Liver (tissue), 9 donors: ENCODE measurements around the gene CYP2W1. TPM values are rescaled to one million over a fixed set of nuclear protein-coding genes. Genes with fewer than 3 reads are reported as not detected.

ENCODE experiments used
- DNase-seq: peaks from one replicate; pipeline ENCODE4 v3.0.0-alpha.2; 2017; ENCODE audit warnings: low spot score
- H3K27ac ChIP-seq, 2 donors: one replicate each; pipeline ENCODE4 v1.7.0; 2013; ENCODE audit warnings: inconsistent platforms in 2 of 2, low read length in 2 of 2, control low read depth in 1 of 2, low read depth in 1 of 2, mild to moderate bottlenecking in 1 of 2
- H3K27me3 ChIP-seq, 4 donors: one replicate each; pipeline versions ENCODE4 v1.6.1 to v1.7.0; 2013; ENCODE audit warnings: low read length in 3 of 4, inconsistent platforms in 1 of 4, mild to moderate bottlenecking in 1 of 4, moderate library complexity in 1 of 4; ENCODE audit not compliant: control insufficient read depth in 4 of 4, insufficient read depth in 4 of 4
- H3K36me3 ChIP-seq, 4 donors: one replicate each; pipeline versions ENCODE4 v1.6.1 to v1.7.0; 2013; ENCODE audit warnings: low read length in 3 of 4, mild to moderate bottlenecking in 3 of 4, low read depth in 1 of 4, moderate library complexity in 1 of 4; ENCODE audit not compliant: control insufficient read depth in 4 of 4, insufficient read depth in 3 of 4
- H3K4me1 ChIP-seq, 4 donors: one replicate each; pipeline versions ENCODE4 v1.6.1 to v1.7.0; 2013; ENCODE audit warnings: low read length in 3 of 4, mild to moderate bottlenecking in 3 of 4, moderate library complexity in 1 of 4; ENCODE audit not compliant: control insufficient read depth in 4 of 4, insufficient read depth in 4 of 4
- H3K4me3 ChIP-seq, 3 donors: one replicate each; pipeline versions ENCODE4 v1.6.1 to v1.7.0; 2013; ENCODE audit warnings: low read length in 3 of 3, control low read depth in 1 of 3, low read depth in 1 of 3, mild to moderate bottlenecking in 1 of 3
- H3K9ac ChIP-seq, 2 donors: one replicate each; pipeline ENCODE4 v1.7.0; 2013; ENCODE audit warnings: low read length in 2 of 2, mild to moderate bottlenecking in 2 of 2, moderate library complexity in 2 of 2, control low read depth in 1 of 2, low read depth in 1 of 2
- H3K9me3 ChIP-seq, 4 donors: one replicate each; pipeline versions ENCODE4 v1.6.1 to v1.7.0; 2013; ENCODE audit warnings: low read length in 3 of 4; ENCODE audit not compliant: control insufficient read depth in 4 of 4
- EGR1 ChIP-seq, 2 donors: IDR thresholded peaks; 2 replicates each; pipeline ENCODE4 v1.6.1; 2016 to 2018; ENCODE audit warnings: antibody characterized with exemption in 2 of 2, low read depth in 2 of 2
- FOXA1 ChIP-seq: IDR thresholded peaks from 2 replicates; pipeline ENCODE4 v1.6.1; 2016; ENCODE audit warnings: antibody characterized with exemption
- FOXA2 ChIP-seq: IDR thresholded peaks from 2 replicates; pipeline ENCODE4 v1.6.1; 2016; ENCODE audit warnings: antibody characterized with exemption
- GABPA ChIP-seq, 2 donors: IDR thresholded peaks in 1 of 2; conservative IDR thresholded peaks in 1 of 2; 2 replicates each; pipeline ENCODE4 v1.6.1; 2016; ENCODE audit warnings: antibody characterized with exemption in 2 of 2, mild to moderate bottlenecking in 1 of 2, moderate library complexity in 1 of 2
- HNF4A ChIP-seq, 2 donors: conservative IDR thresholded peaks; 2 replicates each; pipeline ENCODE4 v1.6.1; 2016; ENCODE audit warnings: antibody characterized with exemption in 2 of 2, mild to moderate bottlenecking in 2 of 2
- JUND ChIP-seq, 2 donors: IDR thresholded peaks; 2 replicates each; pipeline ENCODE4 v1.6.1; 2016; ENCODE audit warnings: antibody characterized with exemption in 2 of 2
- NR2F2 ChIP-seq: IDR thresholded peaks from 2 replicates; pipeline ENCODE4 v1.6.1; 2016; ENCODE audit warnings: antibody characterized with exemption
- RAD21 ChIP-seq, 2 donors: IDR thresholded peaks; 2 replicates each; pipeline ENCODE4 v1.6.1; 2016; ENCODE audit warnings: antibody characterized with exemption in 2 of 2, mild to moderate bottlenecking in 2 of 2
- SP1 ChIP-seq: IDR thresholded peaks from 2 replicates; pipeline ENCODE4 v1.6.1; 2018; ENCODE audit warnings: antibody characterized with exemption, mild to moderate bottlenecking
- TAF1 ChIP-seq: conservative IDR thresholded peaks from 2 replicates; pipeline ENCODE4 v1.6.1; 2016; ENCODE audit warnings: antibody characterized with exemption, mild to moderate bottlenecking
- WGBS: extraction: QIAGEN DNeasy Blood & Tissue Kit; methylation state at CpG from one replicate; pipeline ENCODE4 v1.1.7; 2013; 5-methylcytosine and 5-hydroxymethylcytosine counted together
- polyA plus RNA-seq, 2 donors: library from polyadenylated mRNA; stranded (reverse) in 1 of 2; unstranded in 1 of 2; fragments of 200-250 nt in 1 of 2; fragments of >200 nt in 1 of 2; fragmentation: Nextera tagmentation in 1 of 2; extraction: Ambion mirVana in 1 of 2; gene quantifications; one replicate each; pipeline versions ENCODE4 v1.2.1 to v1.2.3, GENCODE V29; 2013 to 2015
- total RNA-seq, 2 donors: library from RNA; depleted of rRNA; stranded (reverse); fragments of >200 nt; gene quantifications; one replicate each; pipeline ENCODE4 v1.2.3, GENCODE V29; 2014
- TF ChIP-seq, protein P1 (sequence below): fragments of 150-350 bp; IDR thresholded peaks from 2 replicates; pipeline ENCODE4 v1.5.1; 2017; ENCODE audit warnings: improper control_type of control experiment, low read depth, low read length; ENCODE audit not compliant: missing input control
- TF ChIP-seq, protein P2 (sequence below): IDR thresholded peaks from 2 replicates; pipeline ENCODE4 v1.6.1; 2016; ENCODE audit warnings: antibody characterized with exemption, mild to moderate bottlenecking
- TF ChIP-seq, protein P3 (sequence below): IDR thresholded peaks from 2 replicates; pipeline ENCODE4 v1.6.1; 2016; ENCODE audit warnings: antibody characterized with exemption
- donor health status: healthy.
- donor health status: healthy.
- donor health status: healthy.
- donor health status: healthy.
- donor health status: healthy.

CYP2W1 gene
- total and polyA plus RNA-seq, 4 donors: 0.28 TPM; not detected in 3

DNA sequence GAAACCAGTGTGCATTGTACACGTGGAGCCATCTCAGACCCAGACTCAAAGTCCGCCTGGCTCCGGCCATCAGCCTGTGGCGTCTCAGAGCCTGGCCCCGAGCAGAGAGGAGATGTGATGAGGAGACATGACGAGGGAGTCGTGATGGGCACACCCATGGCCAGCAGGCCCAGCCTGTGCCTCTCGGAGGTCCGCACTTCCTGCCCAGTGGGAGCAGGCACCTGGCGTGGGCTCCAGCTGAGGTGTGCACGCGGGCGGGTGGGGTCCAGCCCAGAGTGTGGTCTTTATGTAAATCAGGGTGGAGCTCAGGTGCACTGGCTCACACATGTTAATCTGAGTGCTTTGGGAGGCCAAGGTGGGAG, 35.3 kb downstream of the CYP2W1 start:
- Histone ChIP-seq H3K27ac (no peak overlapping the region), H3K27me3 (no peaks in the 10 kb centered on the region), H3K4me1 (no peaks in the 10 kb centered on the region), H3K4me3 (no peak overlapping the region), H3K9me3 (no peaks in the 10 kb centered on the region), H3K9ac (no peak overlapping the region), H3K36me3 (peaks cover 0 to 5% (median 0%) of the 10 kb centered on the region in 4 donors)
- 88% methylated on average over 13 of the region's 13 CpGs for WGBS
- TF ChIP-seq, protein P1, sequence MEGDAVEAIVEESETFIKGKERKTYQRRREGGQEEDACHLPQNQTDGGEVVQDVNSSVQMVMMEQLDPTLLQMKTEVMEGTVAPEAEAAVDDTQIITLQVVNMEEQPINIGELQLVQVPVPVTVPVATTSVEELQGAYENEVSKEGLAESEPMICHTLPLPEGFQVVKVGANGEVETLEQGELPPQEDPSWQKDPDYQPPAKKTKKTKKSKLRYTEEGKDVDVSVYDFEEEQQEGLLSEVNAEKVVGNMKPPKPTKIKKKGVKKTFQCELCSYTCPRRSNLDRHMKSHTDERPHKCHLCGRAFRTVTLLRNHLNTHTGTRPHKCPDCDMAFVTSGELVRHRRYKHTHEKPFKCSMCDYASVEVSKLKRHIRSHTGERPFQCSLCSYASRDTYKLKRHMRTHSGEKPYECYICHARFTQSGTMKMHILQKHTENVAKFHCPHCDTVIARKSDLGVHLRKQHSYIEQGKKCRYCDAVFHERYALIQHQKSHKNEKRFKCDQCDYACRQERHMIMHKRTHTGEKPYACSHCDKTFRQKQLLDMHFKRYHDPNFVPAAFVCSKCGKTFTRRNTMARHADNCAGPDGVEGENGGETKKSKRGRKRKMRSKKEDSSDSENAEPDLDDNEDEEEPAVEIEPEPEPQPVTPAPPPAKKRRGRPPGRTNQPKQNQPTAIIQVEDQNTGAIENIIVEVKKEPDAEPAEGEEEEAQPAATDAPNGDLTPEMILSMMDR: no peak
- TF ChIP-seq, protein P2, sequence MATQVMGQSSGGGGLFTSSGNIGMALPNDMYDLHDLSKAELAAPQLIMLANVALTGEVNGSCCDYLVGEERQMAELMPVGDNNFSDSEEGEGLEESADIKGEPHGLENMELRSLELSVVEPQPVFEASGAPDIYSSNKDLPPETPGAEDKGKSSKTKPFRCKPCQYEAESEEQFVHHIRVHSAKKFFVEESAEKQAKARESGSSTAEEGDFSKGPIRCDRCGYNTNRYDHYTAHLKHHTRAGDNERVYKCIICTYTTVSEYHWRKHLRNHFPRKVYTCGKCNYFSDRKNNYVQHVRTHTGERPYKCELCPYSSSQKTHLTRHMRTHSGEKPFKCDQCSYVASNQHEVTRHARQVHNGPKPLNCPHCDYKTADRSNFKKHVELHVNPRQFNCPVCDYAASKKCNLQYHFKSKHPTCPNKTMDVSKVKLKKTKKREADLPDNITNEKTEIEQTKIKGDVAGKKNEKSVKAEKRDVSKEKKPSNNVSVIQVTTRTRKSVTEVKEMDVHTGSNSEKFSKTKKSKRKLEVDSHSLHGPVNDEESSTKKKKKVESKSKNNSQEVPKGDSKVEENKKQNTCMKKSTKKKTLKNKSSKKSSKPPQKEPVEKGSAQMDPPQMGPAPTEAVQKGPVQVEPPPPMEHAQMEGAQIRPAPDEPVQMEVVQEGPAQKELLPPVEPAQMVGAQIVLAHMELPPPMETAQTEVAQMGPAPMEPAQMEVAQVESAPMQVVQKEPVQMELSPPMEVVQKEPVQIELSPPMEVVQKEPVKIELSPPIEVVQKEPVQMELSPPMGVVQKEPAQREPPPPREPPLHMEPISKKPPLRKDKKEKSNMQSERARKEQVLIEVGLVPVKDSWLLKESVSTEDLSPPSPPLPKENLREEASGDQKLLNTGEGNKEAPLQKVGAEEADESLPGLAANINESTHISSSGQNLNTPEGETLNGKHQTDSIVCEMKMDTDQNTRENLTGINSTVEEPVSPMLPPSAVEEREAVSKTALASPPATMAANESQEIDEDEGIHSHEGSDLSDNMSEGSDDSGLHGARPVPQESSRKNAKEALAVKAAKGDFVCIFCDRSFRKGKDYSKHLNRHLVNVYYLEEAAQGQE: no peak
- no peak for TF ChIP-seq FOXA2
- TF ChIP-seq HNF4A (conservative IDR thresholded peaks at IDR 0.05): peak in 1 of 2 donors; percentile 47
- no peak for DNase-seq

DNA sequence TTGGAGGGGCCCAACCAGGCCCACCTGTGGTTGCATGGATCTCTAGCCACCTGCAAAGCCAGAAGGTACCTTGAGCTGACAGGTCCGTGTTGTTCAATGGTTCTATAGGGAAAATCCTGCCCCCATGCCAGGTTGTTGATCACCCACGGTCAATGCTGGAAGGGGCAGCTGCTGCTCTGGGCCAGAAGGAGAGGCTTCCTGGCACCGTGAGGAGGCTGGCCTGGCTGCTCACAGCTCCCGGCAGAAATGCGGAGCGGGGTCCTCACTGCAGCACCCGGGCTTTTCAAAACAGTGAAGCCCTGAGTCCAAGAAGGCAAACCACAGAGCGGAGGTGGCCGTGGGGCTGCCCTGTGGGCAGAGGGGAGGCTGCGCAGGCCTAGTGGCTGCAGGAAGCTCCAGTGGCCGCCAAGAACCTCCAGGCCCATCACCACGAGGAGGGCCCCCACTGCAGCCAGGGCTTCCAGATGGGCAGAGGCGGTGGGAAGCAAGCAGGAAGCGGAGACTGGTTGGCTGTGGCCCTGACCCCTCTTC, 36.3 kb downstream of the CYP2W1 start:
- TF ChIP-seq, protein P3, sequence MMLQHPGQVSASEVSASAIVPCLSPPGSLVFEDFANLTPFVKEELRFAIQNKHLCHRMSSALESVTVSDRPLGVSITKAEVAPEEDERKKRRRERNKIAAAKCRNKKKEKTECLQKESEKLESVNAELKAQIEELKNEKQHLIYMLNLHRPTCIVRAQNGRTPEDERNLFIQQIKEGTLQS: no peak
- no peak for TF ChIP-seq EGR1 (IDR thresholded peaks at IDR 0.05; ENCODE audit: low read depth in 2 of 2)
- TF ChIP-seq NR2F2: no peak
- no peak for TF ChIP-seq FOXA2
- TF ChIP-seq TAF1: no peak
- no peak for TF ChIP-seq SP1
- WGBS: 92% methylated on average over 14 of the region's 14 CpGs
- Histone ChIP-seq H3K4me1 (no peaks in the 10 kb centered on the region), H3K4me3 (no peak overlapping the region), H3K27ac (no peak overlapping the region), H3K36me3 (peaks cover 0 to 5% (median 0%) of the 10 kb centered on the region in 4 donors), H3K9me3 (no peaks in the 10 kb centered on the region), H3K27me3 (no peaks in the 10 kb centered on the region), H3K9ac (no peak overlapping the region)
- no peak for DNase-seq

DNA sequence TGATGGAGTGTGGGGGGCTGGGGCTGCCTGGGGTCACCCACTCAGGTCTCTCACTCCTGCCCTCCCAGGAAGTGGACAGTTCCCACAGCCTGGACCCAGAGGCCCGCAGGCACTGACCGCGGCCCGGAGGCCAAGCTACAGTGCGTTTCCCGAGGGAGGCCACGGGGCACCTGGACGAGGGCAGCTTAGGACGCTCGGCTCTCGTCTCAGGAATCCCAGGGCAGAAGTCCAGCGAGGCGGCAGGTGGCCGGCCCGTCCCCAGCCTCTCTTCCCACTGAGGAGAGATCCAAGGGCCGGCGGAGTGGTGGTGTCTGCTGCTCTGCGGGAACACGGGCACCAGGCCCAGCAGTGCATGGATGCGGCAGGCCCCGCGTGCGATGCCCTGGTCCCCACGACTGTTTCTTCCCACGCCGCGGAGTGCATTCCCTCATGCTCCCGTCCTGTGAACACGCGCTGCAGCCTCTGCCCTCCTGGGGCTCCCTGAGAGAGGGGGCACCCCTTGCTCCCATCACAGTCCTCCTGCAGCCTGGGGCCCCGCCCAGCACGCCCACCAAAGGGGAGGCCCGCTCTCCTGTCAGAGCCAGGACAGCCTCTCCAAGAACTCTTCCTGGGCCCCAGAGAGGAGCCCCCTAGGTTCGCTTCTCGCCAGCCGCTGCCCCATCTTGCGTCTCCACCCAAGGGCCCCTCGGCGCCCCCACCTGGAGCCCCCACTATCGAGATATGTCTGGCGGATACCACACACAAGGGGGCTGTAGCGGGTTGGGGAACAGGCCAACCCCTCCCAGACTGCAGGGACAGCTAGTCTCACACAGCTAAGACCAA, 37.0 kb downstream of the CYP2W1 start:
- Histone ChIP-seq H3K27ac (no peak overlapping the region), H3K36me3 (peaks cover 0 to 5% (median 0%) of the 10 kb centered on the region in 4 donors), H3K27me3 (no peaks in the 10 kb centered on the region), H3K9me3 (no peaks in the 10 kb centered on the region), H3K9ac (no peak overlapping the region), H3K4me1 (no peaks in the 10 kb centered on the region), H3K4me3 (no peak overlapping the region)
- no peak for TF ChIP-seq GABPA (IDR thresholded peaks at IDR 0.05 in 1 of 2, conservative IDR thresholded peaks at IDR 0.05 in 1 of 2)
- TF ChIP-seq RAD21 (IDR thresholded peaks at IDR 0.05): no peak
- no peak for TF ChIP-seq JUND (IDR thresholded peaks at IDR 0.05)
- no peak for TF ChIP-seq FOXA1
- TF ChIP-seq HNF4A (conservative IDR thresholded peaks at IDR 0.05): no peak
- TF ChIP-seq, protein P1: no peak
- DNase-seq: no peak
- 97% methylated on average over 42 of the region's 42 CpGs for WGBS
